ENCODE measurements around the gene PI4KB.
"Not testable (repeated sequence)": the region's sequence is repeated elsewhere in the genome, so short reads cannot be mapped to it uniquely, and the experiment has no call there.

The PI4KB gene

DNA sequence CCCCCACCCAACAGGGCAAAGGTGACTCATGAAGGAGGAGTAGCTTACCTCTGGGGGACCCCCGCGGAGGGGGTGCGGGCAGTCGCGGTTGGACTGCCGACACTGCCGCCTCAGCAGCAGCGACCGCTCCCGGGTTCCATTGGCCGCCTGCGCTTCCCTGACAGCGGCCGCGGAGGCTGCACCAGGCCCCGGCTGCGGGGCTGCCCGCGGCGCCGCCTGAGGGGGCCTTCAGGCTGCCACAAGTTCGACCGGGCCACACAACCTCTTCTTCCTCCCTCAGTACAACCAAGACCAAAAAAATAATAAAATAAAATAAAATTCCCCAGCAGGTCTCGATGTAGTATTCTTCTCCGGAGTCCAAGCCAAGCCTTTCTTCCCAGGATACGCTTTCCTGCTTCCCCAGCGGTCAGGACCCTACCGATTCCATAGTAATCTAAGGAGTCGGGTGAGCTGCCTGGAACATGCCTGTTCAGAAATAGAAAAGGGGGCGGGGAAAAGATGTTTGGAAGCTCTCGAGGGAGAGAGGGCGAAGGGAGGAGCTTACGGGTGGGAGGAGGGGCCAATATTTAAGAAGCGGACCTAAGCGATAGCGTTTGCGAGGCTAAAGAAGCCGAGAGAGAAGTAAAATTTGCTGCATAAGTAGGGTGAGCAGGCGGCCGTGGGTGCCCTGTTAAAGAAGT, at the start of gene PI4KB:
Gene PI4KB, minus strand, starts transcription at position 194 of the 680 bp plus-strand sequence. CDS start 10,935 bp downstream, outside the sequence.
- DNase-seq (ENCODE audit: low read depth in 3 of 3, low spot score in 1 of 3): peak; percentile 63 to 76 (median 67)

- DNase-seq (ENCODE audit: low read depth in 3 of 3, low spot score in 1 of 3): no peak
Observed at GRCh38 chr1:151373196-151373595, 46.0 kb upstream of the PI4KB start.

DNA sequence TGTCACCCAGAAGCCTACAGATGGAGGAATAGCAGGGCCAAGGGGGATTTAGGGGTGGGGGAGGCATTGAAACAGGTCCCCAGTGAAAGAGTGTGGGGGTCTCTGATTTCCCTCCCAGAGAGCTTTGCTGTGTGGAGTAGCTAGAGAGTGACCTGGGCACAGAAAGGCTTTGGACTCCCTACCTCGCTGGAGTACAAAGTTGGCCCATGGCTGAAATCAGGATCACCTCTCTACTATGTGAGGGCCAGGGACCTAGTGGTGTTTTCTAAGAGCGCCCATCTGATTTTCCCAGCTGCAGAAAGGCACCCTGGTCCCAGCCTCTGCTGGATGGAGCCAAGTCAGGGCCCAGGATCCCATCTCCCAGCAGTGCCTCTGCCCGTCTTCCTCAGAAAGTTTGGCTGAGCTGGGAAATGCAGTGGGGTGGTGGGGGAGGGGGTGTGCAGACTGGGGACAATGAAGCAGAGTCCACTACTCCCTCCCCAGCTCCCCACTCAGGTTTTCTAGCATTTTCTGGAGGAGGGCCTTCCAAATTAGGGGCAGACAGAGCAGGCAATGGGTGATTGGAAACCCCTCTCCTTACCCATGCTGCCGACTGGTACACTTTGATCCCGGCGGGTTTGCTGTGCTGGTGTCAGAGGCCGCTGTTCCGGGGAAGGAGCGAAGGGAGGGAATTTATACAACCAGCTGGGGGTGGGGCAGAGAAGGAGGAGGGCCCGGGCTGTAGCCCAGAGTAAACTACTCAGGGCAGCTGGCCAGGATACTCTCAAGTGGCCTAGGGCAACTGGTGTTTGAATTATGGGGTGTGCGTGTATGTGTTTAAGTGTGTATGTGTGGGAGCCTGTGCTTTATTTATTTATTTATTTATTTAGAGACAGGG, 45.1 kb upstream of the PI4KB start, which contains the start of gene SELENBP1:
Gene SELENBP1, minus strand, starts transcription at position 648 of the 877 bp plus-strand sequence. Its CDS starts 64 bp downstream, at position 584.
- DNase-seq (ENCODE audit: low read depth in 3 of 3, low spot score in 1 of 3): no peak

GRCh38 chr1:151371370-151372057, 44.3 kb upstream of the PI4KB start:
- DNase-seq (ENCODE audit: low read depth in 3 of 3, low spot score in 1 of 3): no peak

DNA sequence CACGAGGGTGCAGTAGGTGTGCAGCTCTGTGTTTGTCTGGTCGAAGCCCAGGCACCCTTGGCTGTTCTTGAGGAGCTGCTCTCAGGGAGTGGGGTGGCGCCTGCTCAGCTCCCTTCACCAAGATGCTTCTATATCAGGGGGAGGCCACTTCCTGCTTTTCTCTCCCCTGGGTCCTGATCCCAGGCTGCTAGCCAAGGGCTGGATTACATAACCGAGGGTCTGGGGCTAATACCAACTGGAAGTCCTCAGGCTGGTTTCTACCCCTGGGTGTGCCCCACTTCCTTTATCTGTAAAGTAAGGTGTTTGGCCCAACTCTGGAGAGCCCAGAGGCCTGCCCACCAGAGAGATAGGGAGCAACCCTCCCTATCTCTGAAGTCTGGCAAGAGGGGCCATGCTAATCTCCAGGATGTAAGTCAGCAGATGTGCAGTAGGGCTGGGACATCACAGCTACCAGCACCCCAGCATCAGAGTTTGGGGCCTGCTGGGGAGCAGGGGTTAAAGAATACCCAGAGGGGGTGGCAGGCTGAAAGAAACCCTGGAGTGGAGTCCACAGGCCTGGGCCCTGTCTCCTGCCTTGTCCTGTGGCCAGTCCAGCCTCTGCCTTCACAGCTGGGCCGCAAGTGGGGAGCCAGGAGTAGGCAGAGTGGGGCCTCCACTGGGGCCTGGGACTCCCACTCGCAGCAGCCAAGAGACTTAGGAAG, 43.1 kb upstream of the PI4KB start:
- DNase-seq (ENCODE audit: low read depth in 3 of 3, low spot score in 1 of 3): no peak

- no peak for DNase-seq (ENCODE audit: low read depth in 3 of 3, low spot score in 1 of 3)
Observed at GRCh38 chr1:151369621-151370048, 42.4 kb upstream of the PI4KB start.

DNA sequence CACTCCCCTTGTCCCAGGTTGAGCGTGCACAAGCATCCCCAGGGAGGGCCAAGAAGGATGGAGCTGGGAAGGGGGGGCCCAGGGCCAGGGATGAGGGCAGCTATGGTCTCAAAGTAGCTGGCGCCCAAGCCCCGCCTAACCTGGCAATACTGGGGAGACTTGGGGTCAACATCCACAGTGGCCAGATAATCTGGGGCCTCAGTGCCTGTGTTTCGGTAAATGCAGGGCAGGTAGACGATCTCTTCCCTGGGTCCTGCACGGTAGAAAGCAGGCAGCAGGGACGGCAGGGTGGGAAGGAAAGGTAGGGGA, 42.0 kb upstream of the PI4KB start:
- DNase-seq (ENCODE audit: low read depth in 3 of 3, low spot score in 1 of 3): no peak

GRCh38 chr1:151368393-151369301, 41.4 kb upstream of the PI4KB start:
- DNase-seq (ENCODE audit: low read depth in 3 of 3, low spot score in 1 of 3): no peak

DNA sequence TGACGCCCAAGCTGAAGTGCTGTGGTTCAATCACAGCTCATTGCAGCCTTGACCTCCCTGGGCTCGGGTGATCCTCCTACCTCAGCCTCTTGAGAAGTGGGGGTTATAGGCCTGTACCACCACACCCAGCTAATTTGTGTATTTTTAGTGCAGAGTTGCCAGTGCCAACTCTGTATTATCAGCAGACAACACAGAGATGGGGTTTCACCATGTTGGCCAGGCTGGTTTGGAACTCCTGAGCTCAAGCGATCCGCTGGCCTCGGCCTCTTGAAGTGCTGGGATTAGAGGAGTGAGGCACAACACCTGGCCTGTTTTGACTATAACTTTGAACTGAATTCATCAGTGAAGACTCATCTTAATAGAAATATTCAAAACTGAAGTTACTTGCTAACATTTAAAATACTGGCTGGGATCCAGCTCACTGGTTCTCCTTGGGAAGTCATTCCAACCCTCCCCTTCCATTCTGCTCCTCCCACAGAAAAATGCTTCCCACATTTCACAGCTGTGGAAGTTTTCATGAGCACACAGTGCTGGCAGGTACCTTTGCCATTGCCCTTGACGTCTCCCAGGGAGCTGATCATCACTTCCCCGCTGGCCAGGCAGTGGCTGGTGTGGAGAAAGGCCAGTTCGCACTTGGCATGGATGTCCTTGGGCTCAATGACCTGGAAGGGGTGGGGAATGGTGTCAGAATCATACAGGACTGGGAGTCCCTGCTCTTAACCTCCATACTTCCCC, 40.6 kb upstream of the PI4KB start:
- no peak for DNase-seq (ENCODE audit: low read depth in 3 of 3, low spot score in 1 of 3)

- DNase-seq (ENCODE audit: low read depth in 3 of 3, low spot score in 1 of 3): no peak
Observed at GRCh38 chr1:151364996-151365395, 37.8 kb upstream of the PI4KB start.

GRCh38 chr1:151362308-151363155, 35.3 kb upstream of the PI4KB start:
- DNase-seq (ENCODE audit: low read depth in 3 of 3, low spot score in 1 of 3): no peak

- DNase-seq (ENCODE audit: low read depth in 3 of 3, low spot score in 1 of 3): no peak
Observed at GRCh38 chr1:151361883-151362282, 34.7 kb upstream of the PI4KB start.

DNA sequence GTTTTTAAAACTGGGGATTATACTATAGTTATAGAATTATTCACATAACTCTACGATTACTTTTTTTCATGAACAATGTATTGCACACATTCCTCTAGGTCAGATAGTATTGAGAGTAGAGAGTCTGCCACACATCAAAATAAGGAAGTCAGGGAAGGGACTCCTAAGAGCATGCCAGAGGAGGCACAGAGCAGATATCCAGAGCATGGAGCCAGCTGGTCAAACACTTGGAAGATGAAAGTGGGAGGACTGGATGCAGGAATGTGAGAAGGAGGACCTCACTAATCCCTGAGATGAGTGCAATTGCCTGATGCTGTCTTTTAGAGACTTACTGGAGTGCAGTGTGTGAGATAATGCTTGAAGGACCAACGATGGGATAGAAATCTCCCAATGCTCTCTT, 29.5 kb upstream of the PI4KB start:
- no peak for DNase-seq (ENCODE audit: low read depth in 3 of 3, low spot score in 1 of 3)

GRCh38 chr1:151352021-151352718, 25.0 kb upstream of the PI4KB start:
- DNase-seq (ENCODE audit: low read depth in 3 of 3, low spot score in 1 of 3): no peak

GRCh38 chr1:151350323-151350722, 23.1 kb upstream of the PI4KB start:
- DNase-seq (ENCODE audit: low read depth in 3 of 3, low spot score in 1 of 3): not testable (repeated sequence)

GRCh38 chr1:151347523-151348246, 20.5 kb upstream of the PI4KB start:
- DNase-seq (ENCODE audit: low read depth in 3 of 3, low spot score in 1 of 3): no peak

Measured in stimulated activated CD4-positive, alpha-beta T cell treated with anti-CD3 and anti-CD28 coated beads, TNF-alpha, amount 100 ng/mL, for 1 hour (primary cell).